GM21529 (cell line): ENCODE measurements around the gene BABAM2.

Experiments used
- ATAC-seq: cut with Tn5 transposase; IDR thresholded peaks from one replicate; pipeline ENCODE4 v1.9.1; 2021; ENCODE audit not compliant: unreplicated experiment

The BABAM2 gene

DNA sequence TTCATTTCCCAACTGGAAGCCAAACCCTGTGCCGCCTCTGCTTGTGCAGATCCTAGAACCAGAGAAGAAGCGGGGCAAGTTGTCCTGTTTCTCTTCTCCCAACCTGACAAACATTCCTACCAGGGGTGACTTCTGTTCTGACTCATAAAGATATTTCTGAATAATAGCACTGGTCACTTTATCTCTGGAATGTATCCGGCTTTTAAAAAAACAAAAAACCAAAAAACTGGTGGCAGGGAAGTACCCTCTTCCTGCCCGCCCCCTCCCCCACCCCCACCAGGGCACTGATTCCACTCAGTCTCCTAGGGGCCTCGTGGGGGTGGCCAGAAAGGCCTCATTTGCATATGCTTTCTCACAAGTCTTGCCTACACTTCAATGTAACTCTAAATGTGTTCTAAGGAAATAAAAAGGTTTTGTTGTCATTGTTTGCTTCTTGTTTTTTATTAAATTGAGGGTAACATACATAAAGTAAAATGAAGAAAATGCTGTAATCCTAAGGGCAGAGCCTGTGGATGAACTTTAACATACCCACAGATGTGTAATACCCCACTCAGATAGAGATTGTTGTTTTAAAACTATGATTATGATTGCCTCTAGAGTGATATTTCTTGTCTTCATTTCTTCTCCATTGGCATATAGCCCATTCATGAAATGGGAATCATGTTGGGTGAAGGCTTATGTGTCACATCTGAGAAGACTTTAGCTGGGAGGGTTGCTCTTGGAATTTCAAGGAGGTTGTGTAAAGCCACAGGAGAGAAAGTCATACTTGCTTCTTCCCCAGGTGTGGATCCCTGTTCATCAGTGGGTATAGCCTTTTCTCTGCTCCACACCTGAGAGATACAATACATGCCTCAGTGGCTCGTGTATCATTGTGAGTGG lies 496.8 kb downstream of the BABAM2 start:
- no peak for ATAC-seq
